Measurements from ENCODE around the gene PRICKLE3.
"Not testable (repeated sequence)": the region's sequence is repeated elsewhere in the genome, so short reads cannot be mapped to it uniquely, and the experiment has no call there.

Gene PRICKLE3

GRCh38 chrX:49155900-49156837, 30.0 kb downstream of the PRICKLE3 start:
- DNase-seq: peak; percentile 93

- peak; percentile 94 for DNase-seq
Measured at GRCh38 chrX:49155243-49155899, 30.8 kb downstream of the PRICKLE3 start.

GRCh38 chrX:49153467-49153866, 32.7 kb downstream of the PRICKLE3 start:
- no peak for DNase-seq

- DNase-seq: not testable (repeated sequence)
Measured at GRCh38 chrX:49149291-49149690, 36.9 kb downstream of the PRICKLE3 start.

- peak; percentile 90 for DNase-seq
Measured at GRCh38 chrX:49148390-49149100, 37.6 kb downstream of the PRICKLE3 start.

GRCh38 chrX:49147936-49148335, 38.2 kb downstream of the PRICKLE3 start:
- DNase-seq: peak; percentile 42

- DNase-seq: peak; percentile 63
Measured at GRCh38 chrX:49147282-49147681, 38.9 kb downstream of the PRICKLE3 start.

GRCh38 chrX:49143154-49143553, 43.0 kb downstream of the PRICKLE3 start:
- not testable (repeated sequence) for DNase-seq

- DNase-seq: peak; percentile 52
Measured at GRCh38 chrX:49142264-49142663, 43.9 kb downstream of the PRICKLE3 start.

- DNase-seq: no peak
Measured at GRCh38 chrX:49139713-49140112, 46.5 kb downstream of the PRICKLE3 start.

- DNase-seq: no peak
Measured at GRCh38 chrX:49137492-49137891, 48.7 kb downstream of the PRICKLE3 start.

- no peak for DNase-seq
Measured at GRCh38 chrX:49133759-49134158, 52.4 kb downstream of the PRICKLE3 start.

- DNase-seq: not testable (repeated sequence)
Measured at GRCh38 chrX:49132275-49132674, 53.9 kb downstream of the PRICKLE3 start.

GRCh38 chrX:49129427-49129826, 56.7 kb downstream of the PRICKLE3 start:
- DNase-seq: no peak

- not testable (repeated sequence) for DNase-seq
Measured at GRCh38 chrX:49127742-49128258, 58.4 kb downstream of the PRICKLE3 start.
